ENCODE data around the gene AKNA. TPM values are rescaled to one million over a fixed set of nuclear protein-coding genes. Genes with fewer than 3 reads are reported as not detected.

The AKNA gene
- total and polyA plus RNA-seq, 2 of the 8 experiments (the other 6 are each of a cell fraction or from before 2014, with no cell fraction given), result 21.0 to 27.4 TPM

DNA sequence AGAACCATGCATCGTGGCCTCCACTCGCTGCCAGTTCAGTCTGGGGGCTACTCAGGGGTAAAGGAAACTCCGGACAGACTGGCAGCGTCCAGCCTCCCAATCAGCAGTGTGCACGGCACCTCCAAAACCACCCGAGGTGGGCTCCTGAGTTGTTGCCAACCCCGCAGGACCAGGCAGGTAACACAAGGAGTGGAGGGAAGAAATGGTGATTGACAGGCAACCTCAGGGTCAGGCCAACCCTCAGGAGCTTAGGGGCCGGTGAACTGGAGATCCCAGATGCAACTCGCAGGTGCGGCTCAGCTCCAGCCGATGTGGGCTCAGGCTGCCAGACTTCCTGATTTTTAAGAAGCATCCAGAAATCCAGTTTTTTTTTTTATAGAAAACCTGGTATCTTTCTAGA, 37.3 kb upstream of the AKNA start:
- CTCF ChIA-PET (ENCODE audit: partially characterized antibody), result interaction anchor here (0.6 to 22.5 kb wide), 5 partner anchors 7 to 429 kb away, joined by 3 to 271 read pairs (median 4); no protein-coding TSS in a partner anchor
- H3K14ac ChIP-seq (ENCODE audit: insufficient read length), result no peak overlapping the region
- FAIRE-seq (no peak), DNase-seq (ENCODE audit: low read depth in 1 of 2, low spot score in 2 of 2) (no peak)
- no peaks in the 10 kb centered on the region for H3K79me2 ChIP-seq (ENCODE audit: control insufficient read depth in 1 of 2, insufficient read depth in 2 of 2, low read length in 2 of 2)
- H2BK12ac ChIP-seq (ENCODE audit: low read depth, low read length), result no peak overlapping the region
- no peaks in the 10 kb centered on the region; a peak in 1 of 7 replicates for H3K27me3 ChIP-seq (replicated peaks in 1 of 4; ENCODE audit: control insufficient read depth in 3 of 4, extremely low read depth in 1 of 4, insufficient read depth in 3 of 4, low read length in 3 of 4)
- no peak overlapping the region for H2AFZ ChIP-seq (ENCODE audit: low read length)
- H3K4me3 ChIP-seq (ENCODE audit: extremely low read depth in 1 of 4, insufficient read depth in 2 of 4, low read depth in 3 of 4, low read length in 4 of 4), result no peak overlapping the region
- H4K5ac ChIP-seq (ENCODE audit: insufficient read length, low read depth, low read length), result no peak overlapping the region
- no peaks in the 10 kb centered on the region for H3K79me1 ChIP-seq (ENCODE audit: low read depth, low read length)
- no peak overlapping the region for H3K56ac ChIP-seq (replicated peaks; ENCODE audit: insufficient read length, low read depth, low read length)
- H2AK5ac ChIP-seq (ENCODE audit: low read depth, low read length), result no peak overlapping the region
- H2BK5ac ChIP-seq (ENCODE audit: low read depth, low read length), result no peak overlapping the region
- H3K23me2 ChIP-seq (ENCODE audit: low read depth, low read length), result no peaks in the 10 kb centered on the region
- peaks cover 0 to 8% (median 4%) of the 10 kb centered on the region in 4 experiments; a peak in 3 of 7 replicates for H3K4me1 ChIP-seq (replicated peaks in 1 of 4; ENCODE audit: control insufficient read depth in 3 of 4, insufficient read depth in 4 of 4, low read length in 3 of 4)
- no peak overlapping the region for H2BK20ac ChIP-seq (ENCODE audit: low read length)
- H3K4me2 ChIP-seq (ENCODE audit: insufficient read depth in 1 of 2, low read depth in 2 of 2, low read length in 2 of 2), result no peak overlapping the region
- 92% methylated on average over 7 of the region's 11 CpGs; no CpG with 5 or more reads in 1 of the 2 experiments for WGBS, 2 experiments (ENCODE audit: extremely low coverage in 1 of 2, insufficient coverage in 1 of 2, insufficient read length in 1 of 2, insufficient replicate concordance in 2 of 2, low coverage in 1 of 2, low lambda C conversion rate in 2 of 2, missing lambda C conversion rate in 1 of 2)
- no peaks in the 10 kb centered on the region for H3K36me3 ChIP-seq (ENCODE audit: control insufficient read depth in 2 of 4, insufficient read depth in 4 of 4, low read length in 3 of 4)
- H3K9ac ChIP-seq (replicated peaks in 1 of 4; ENCODE audit: extremely low read depth in 1 of 4, low read depth in 3 of 4, low read length in 3 of 4), result no peak overlapping the region
- no peak overlapping the region for H3K18ac ChIP-seq (ENCODE audit: extremely low read depth, low read length)
- no peak overlapping the region for H3K27ac ChIP-seq (ENCODE audit: low read depth, low read length)
- H4K8ac ChIP-seq (ENCODE audit: extremely low read depth, insufficient read depth, low read length), result no peak overlapping the region
- no peaks in the 10 kb centered on the region for H3K9me3 ChIP-seq (ENCODE audit: insufficient read depth in 2 of 2, low read depth in 1 of 2, low read length in 1 of 2)
- H3K23ac ChIP-seq (ENCODE audit: insufficient read length), result no peak overlapping the region
- no peak overlapping the region for H2BK120ac ChIP-seq (replicated peaks; ENCODE audit: low read depth, low read length)
- no peak overlapping the region for H4K91ac ChIP-seq (replicated peaks; ENCODE audit: insufficient read length, low read length)
- POLR2A ChIA-PET (ENCODE audit: partially characterized antibody), result interaction anchor here (1.5 kb wide), 1 partner anchor 10 kb away, joined by 3 read pairs; no protein-coding TSS in a partner anchor
- no peak overlapping the region for H2BK15ac ChIP-seq (ENCODE audit: low read length)
- no peak overlapping the region for H3K4ac ChIP-seq (replicated peaks; ENCODE audit: insufficient read length, low read depth, low read length)
- peaks cover 0 to 2% of the 10 kb centered on the region in 2 experiments for H4K20me1 ChIP-seq (replicated peaks in 1 of 2; ENCODE audit: control insufficient read depth in 1 of 2, insufficient read depth in 2 of 2, low read length in 2 of 2)
- no peak for TF ChIP-seq EP300 (IDR thresholded peaks at IDR 0.05; ENCODE audit: borderline replicate concordance in 1 of 2, low read depth in 2 of 2, low read length in 2 of 2)
- TF ChIP-seq ZNF274 (IDR thresholded peaks at IDR 0.05; ENCODE audit: borderline replicate concordance, extremely low read depth, low read length), result no peak
- TF ChIP-seq JUND (IDR thresholded peaks at IDR 0.05; ENCODE audit: low read length), result no peak
- TF ChIP-seq CHD1 (IDR thresholded peaks at IDR 0.05; ENCODE audit: low read depth, low read length), result no peak
- TF ChIP-seq, protein P1, sequence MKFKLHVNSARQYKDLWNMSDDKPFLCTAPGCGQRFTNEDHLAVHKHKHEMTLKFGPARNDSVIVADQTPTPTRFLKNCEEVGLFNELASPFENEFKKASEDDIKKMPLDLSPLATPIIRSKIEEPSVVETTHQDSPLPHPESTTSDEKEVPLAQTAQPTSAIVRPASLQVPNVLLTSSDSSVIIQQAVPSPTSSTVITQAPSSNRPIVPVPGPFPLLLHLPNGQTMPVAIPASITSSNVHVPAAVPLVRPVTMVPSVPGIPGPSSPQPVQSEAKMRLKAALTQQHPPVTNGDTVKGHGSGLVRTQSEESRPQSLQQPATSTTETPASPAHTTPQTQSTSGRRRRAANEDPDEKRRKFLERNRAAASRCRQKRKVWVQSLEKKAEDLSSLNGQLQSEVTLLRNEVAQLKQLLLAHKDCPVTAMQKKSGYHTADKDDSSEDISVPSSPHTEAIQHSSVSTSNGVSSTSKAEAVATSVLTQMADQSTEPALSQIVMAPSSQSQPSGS (IDR thresholded peaks at IDR 0.05; ENCODE audit: low read length), result no peak
- TF ChIP-seq GTF2F1 (IDR thresholded peaks at IDR 0.05; ENCODE audit: borderline replicate concordance, low read depth, low read length), result no peak
- TF ChIP-seq, protein P2, sequence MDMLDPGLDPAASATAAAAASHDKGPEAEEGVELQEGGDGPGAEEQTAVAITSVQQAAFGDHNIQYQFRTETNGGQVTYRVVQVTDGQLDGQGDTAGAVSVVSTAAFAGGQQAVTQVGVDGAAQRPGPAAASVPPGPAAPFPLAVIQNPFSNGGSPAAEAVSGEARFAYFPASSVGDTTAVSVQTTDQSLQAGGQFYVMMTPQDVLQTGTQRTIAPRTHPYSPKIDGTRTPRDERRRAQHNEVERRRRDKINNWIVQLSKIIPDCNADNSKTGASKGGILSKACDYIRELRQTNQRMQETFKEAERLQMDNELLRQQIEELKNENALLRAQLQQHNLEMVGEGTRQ (IDR thresholded peaks at IDR 0.05; ENCODE audit: low read length), result no peak
- TF ChIP-seq, protein P3, sequence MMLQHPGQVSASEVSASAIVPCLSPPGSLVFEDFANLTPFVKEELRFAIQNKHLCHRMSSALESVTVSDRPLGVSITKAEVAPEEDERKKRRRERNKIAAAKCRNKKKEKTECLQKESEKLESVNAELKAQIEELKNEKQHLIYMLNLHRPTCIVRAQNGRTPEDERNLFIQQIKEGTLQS (IDR thresholded peaks at IDR 0.05; ENCODE audit: insufficient read depth, low read depth, low read length), result no peak
- no peak for TF ChIP-seq SIX5 (IDR thresholded peaks at IDR 0.05; ENCODE audit: low read depth, low read length)
- TF ChIP-seq CBX8 (IDR thresholded peaks at IDR 0.05; ENCODE audit: borderline replicate concordance, low read depth, low read length), result no peak
